BE2C (cell line): ENCODE data around the gene CEP57L1. TPM values are rescaled to one million over a fixed set of nuclear protein-coding genes. Genes with fewer than 3 reads are reported as not detected.

Source experiments
- DNase-seq: peaks from one replicate; pipeline ENCODE4 v3.0.0-alpha.2; 2020
- H3K27me3 ChIP-seq: fragments of 250-450 bp; sonication (Bioruptor Pico); 2 replicates; pipeline ENCODE4 v1.5.1; 2020; ENCODE audit warnings: mild to moderate bottlenecking
- H3K36me3 ChIP-seq: fragments of 250-450 bp; sonication (Bioruptor Pico); 2 replicates; pipeline ENCODE4 v1.5.1; 2020; ENCODE audit warnings: mild to moderate bottlenecking
- H3K4me1 ChIP-seq: fragments of 250-450 bp; sonication (Bioruptor Pico); 2 replicates; pipeline ENCODE4 v1.5.1; 2020
- H3K4me3 ChIP-seq: 2 replicates; pipeline ENCODE4 v1.5.1; 2011; ENCODE audit warnings: low read depth, low read length
- H3K9me3 ChIP-seq: fragments of 250-450 bp; sonication (Bioruptor Pico); 2 replicates; pipeline ENCODE4 v1.5.1; 2020
- polyA plus RNA-seq: library from polyadenylated mRNA; unstranded; fragments of >200 nt; gene quantifications from one replicate; pipeline ENCODE4 v1.2.1, GENCODE V29; 2012; ENCODE audit warnings: low read depth, missing spikeins; ENCODE audit not compliant: insufficient read length, insufficient read depth
- TF ChIP-seq, protein P1 (sequence below): IDR thresholded peaks from 2 replicates; pipeline ENCODE4 v1.5.1; 2012; ENCODE audit warnings: mild to moderate bottlenecking, low read depth, low read length

The CEP57L1 gene
- 6.7 TPM for polyA plus RNA-seq

GRCh38 chr6:109095036-109095834, at the start of gene CEP57L1:
CEP57L1 (plus strand) TSS chr6:109095507; CDS start chr6:109145222, 49,715 bp downstream.
- DNase-seq: peak; percentile 95
- Histone ChIP-seq H3K36me3 (no peaks in the 10 kb centered on the region), H3K4me3 (peak within 1 kb of the TSS; percentile 94), H3K4me1 (no peaks in the 10 kb centered on the region), H3K9me3 (no peaks in the 10 kb centered on the region), H3K27me3 (no peaks in the 10 kb centered on the region)
- TF ChIP-seq, protein P1, sequence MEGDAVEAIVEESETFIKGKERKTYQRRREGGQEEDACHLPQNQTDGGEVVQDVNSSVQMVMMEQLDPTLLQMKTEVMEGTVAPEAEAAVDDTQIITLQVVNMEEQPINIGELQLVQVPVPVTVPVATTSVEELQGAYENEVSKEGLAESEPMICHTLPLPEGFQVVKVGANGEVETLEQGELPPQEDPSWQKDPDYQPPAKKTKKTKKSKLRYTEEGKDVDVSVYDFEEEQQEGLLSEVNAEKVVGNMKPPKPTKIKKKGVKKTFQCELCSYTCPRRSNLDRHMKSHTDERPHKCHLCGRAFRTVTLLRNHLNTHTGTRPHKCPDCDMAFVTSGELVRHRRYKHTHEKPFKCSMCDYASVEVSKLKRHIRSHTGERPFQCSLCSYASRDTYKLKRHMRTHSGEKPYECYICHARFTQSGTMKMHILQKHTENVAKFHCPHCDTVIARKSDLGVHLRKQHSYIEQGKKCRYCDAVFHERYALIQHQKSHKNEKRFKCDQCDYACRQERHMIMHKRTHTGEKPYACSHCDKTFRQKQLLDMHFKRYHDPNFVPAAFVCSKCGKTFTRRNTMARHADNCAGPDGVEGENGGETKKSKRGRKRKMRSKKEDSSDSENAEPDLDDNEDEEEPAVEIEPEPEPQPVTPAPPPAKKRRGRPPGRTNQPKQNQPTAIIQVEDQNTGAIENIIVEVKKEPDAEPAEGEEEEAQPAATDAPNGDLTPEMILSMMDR: no peak

- Histone ChIP-seq H3K4me3 (no peak overlapping the region), H3K9me3 (no peaks in the 10 kb centered on the region), H3K4me1 (no peaks in the 10 kb centered on the region), H3K27me3 (no peaks in the 10 kb centered on the region), H3K36me3 (no peaks in the 10 kb centered on the region)
- no peak for DNase-seq
- TF ChIP-seq, protein P1: no peak
Measured at GRCh38 chr6:109048176-109048575, 47.1 kb upstream of the CEP57L1 start.

GRCh38 chr6:109048670-109049415, 46.5 kb upstream of the CEP57L1 start:
- H3K4me3 ChIP-seq: no peak overlapping the region
- H3K27me3 ChIP-seq: no peaks in the 10 kb centered on the region
- no peaks in the 10 kb centered on the region for H3K9me3 ChIP-seq
- H3K36me3 ChIP-seq: no peaks in the 10 kb centered on the region
- TF ChIP-seq, protein P1: no peak
- H3K4me1 ChIP-seq: no peaks in the 10 kb centered on the region
- DNase-seq: no peak

GRCh38 chr6:109050012-109050411, 45.3 kb upstream of the CEP57L1 start:
- TF ChIP-seq, protein P1: no peak
- H3K36me3 ChIP-seq: no peaks in the 10 kb centered on the region
- no peaks in the 10 kb centered on the region for H3K9me3 ChIP-seq
- no peaks in the 10 kb centered on the region for H3K27me3 ChIP-seq
- no peaks in the 10 kb centered on the region for H3K4me1 ChIP-seq
- no peak for DNase-seq
- no peak overlapping the region for H3K4me3 ChIP-seq

GRCh38 chr6:109050447-109051102, 44.7 kb upstream of the CEP57L1 start:
- Histone ChIP-seq H3K4me3 (no peak overlapping the region), H3K36me3 (no peaks in the 10 kb centered on the region), H3K9me3 (no peaks in the 10 kb centered on the region), H3K4me1 (no peaks in the 10 kb centered on the region), H3K27me3 (no peaks in the 10 kb centered on the region)
- TF ChIP-seq, protein P1: no peak
- DNase-seq: no peak
